OCI-LY7 (cell line): ENCODE data around the gene SLC10A7. TPM values are rescaled to one million over a fixed set of nuclear protein-coding genes. Genes with fewer than 3 reads are reported as not detected.

Experiments used
- BruUV-seq: library from RNA; stranded (reverse); fragments of 400-500 nt; replicated peaks from 2 replicates; lab custom pipeline; 2021; lab: Mats Ljungman, UMichigan
- CTCF ChIA-PET: fragments of 300-600 bp; sonication (Branson Sonifier 250); formaldehyde crosslinking; loops from one replicate; lab custom pipeline; 2022; ENCODE audit warnings: antibody characterized with exemption; ENCODE audit not compliant: unreplicated experiment; lab: Charles Lee
- POLR2A ChIA-PET: fragments of 300-600 bp; sonication (Branson Sonifier 250); formaldehyde crosslinking; loops from one replicate; lab custom pipeline; 2022; ENCODE audit warnings: antibody characterized with exemption; lab: Charles Lee
- DNase-seq: peaks from one replicate; pipeline ENCODE4 v3.0.0-alpha.2; 2015; ENCODE audit warnings: low spot score
- H2AFZ ChIP-seq: fragments of 200-600 bp; sonication (generic), shearing (Covaris generic); 2 replicates; pipeline ENCODE4 v1.6.1; 2014; ENCODE audit warnings: mild to moderate bottlenecking, antibody characterized with exemption, low read length, moderate library complexity
- H3K27ac ChIP-seq: fragments of 200-600 bp; sonication (generic); 2 replicates; pipeline ENCODE4 v1.5.1; 2014; ENCODE audit warnings: mixed run types, low read depth, mild to moderate bottlenecking, moderate library complexity, low read length, inconsistent platforms; ENCODE audit not compliant: poor library complexity, severe bottlenecking
- H3K36me3 ChIP-seq: fragments of 200-600 bp; sonication (generic); 2 replicates; pipeline ENCODE4 v1.6.1; 2014; ENCODE audit warnings: mild to moderate bottlenecking, antibody characterized with exemption, low read length, moderate library complexity, mixed read lengths; ENCODE audit not compliant: insufficient read depth
- H3K4me1 ChIP-seq: fragments of 200-600 bp; sonication (generic); 2 replicates; pipeline ENCODE4 v1.5.1; 2014; ENCODE audit warnings: mild to moderate bottlenecking, low read length; ENCODE audit not compliant: insufficient read depth, poor library complexity, severe bottlenecking
- H3K4me2 ChIP-seq: fragments of 200-600 bp; sonication (generic); 2 replicates; pipeline ENCODE4 v1.6.1; 2014; ENCODE audit warnings: mild to moderate bottlenecking, low read length
- H3K4me3 ChIP-seq: fragments of 200-600 bp; sonication (generic); 2 replicates; pipeline ENCODE4 v1.5.1; 2014; ENCODE audit warnings: mild to moderate bottlenecking, low read depth, low read length; ENCODE audit not compliant: poor library complexity, severe bottlenecking
- H3K79me2 ChIP-seq: fragments of 200-600 bp; sonication (generic); 2 replicates; pipeline ENCODE4 v1.6.1; 2016; ENCODE audit warnings: low read depth, mild to moderate bottlenecking, low read length, moderate library complexity, mixed read lengths; ENCODE audit not compliant: insufficient read depth
- H3K9me2 ChIP-seq: fragments of 200-600 bp; sonication (generic); 2 replicates; pipeline ENCODE4 v1.6.1; 2016; ENCODE audit warnings: mild to moderate bottlenecking, low read length, mixed read lengths; ENCODE audit not compliant: insufficient read depth
- H3K9me3 ChIP-seq: fragments of 200-600 bp; sonication (generic); 2 replicates; pipeline ENCODE4 v1.6.1; 2014; ENCODE audit warnings: mild to moderate bottlenecking, mixed run types, low read length, mixed read lengths
- H4K20me1 ChIP-seq: fragments of 200-600 bp; sonication (generic); 2 replicates; pipeline ENCODE4 v1.6.1; 2014; ENCODE audit warnings: mild to moderate bottlenecking, antibody characterized with exemption, low read length, moderate library complexity, mixed read lengths; ENCODE audit not compliant: insufficient read depth
- CTCF ChIP-seq: fragments of 200-600 bp; sonication (generic); conservative IDR thresholded peaks from 2 replicates; pipeline ENCODE4 v1.5.1; 2014; ENCODE audit warnings: mild to moderate bottlenecking, antibody characterized with exemption, low read length, moderate library complexity, mixed read lengths
- EZH2phosphoT487 ChIP-seq: fragments of 200-600 bp; sonication (generic); IDR thresholded peaks from 2 replicates; pipeline ENCODE4 v1.6.1; 2018; ENCODE audit warnings: low read depth, borderline replicate concordance, mild to moderate bottlenecking, mixed run types, antibody characterized with exemption, low read length, moderate library complexity, mixed read lengths
- intact Hi-C: fragments of 100-400 bp; cut with micrococcal nuclease; formaldehyde crosslinking; loops from one replicate; pipeline ENCODE4 v1.10.0; 2022; ENCODE audit not compliant: unreplicated experiment
- total RNA-seq, 2 experiments: library from RNA; depleted of rRNA in 1 of 2; stranded (reverse); fragments of >200 nt in 1 of 2; shearing (Covaris generic) in 1 of 2; gene quantifications; 2 replicates each; pipeline ENCODE4 v1.2.3, GENCODE V29; 2014 to 2022

The SLC10A7 gene
- total RNA-seq, 2 experiments from 2014 or later, result 16.8 to 18.9 TPM

- H3K9me2 ChIP-seq, result no peaks in the 10 kb centered on the region
- H3K27ac ChIP-seq, result no peak overlapping the region
- BruUV-seq, result no TSS peak
- POLR2A ChIA-PET, result no interaction called here
- H3K4me1 ChIP-seq, result no peaks in the 10 kb centered on the region
- TF ChIP-seq EZH2phosphoT487 (no peak), CTCF (no peak)
- DNase-seq, result no peak
- no peaks in the 10 kb centered on the region for H3K79me2 ChIP-seq
- no peaks in the 10 kb centered on the region for H3K36me3 ChIP-seq
- CTCF ChIA-PET, result no interaction called here
- intact Hi-C loops, result no loop called here
- no peaks in the 10 kb centered on the region for H4K20me1 ChIP-seq
- H2AFZ ChIP-seq, result no peak overlapping the region
- H3K4me2 ChIP-seq, result no peak overlapping the region
- H3K4me3 ChIP-seq, result no peak overlapping the region
- H3K9me3 ChIP-seq, result no peaks in the 10 kb centered on the region
Observed at GRCh38 chr4:146417822-146418221, 103.9 kb downstream of the SLC10A7 start.

- BruUV-seq, result no TSS peak
- H2AFZ ChIP-seq, result no peak overlapping the region
- CTCF ChIA-PET, result no interaction called here
Observed at GRCh38 chr4:146415829-146416228, 105.9 kb downstream of the SLC10A7 start.

More at GRCh38 chr4:146415829-146416228, 105.9 kb downstream of the SLC10A7 start:
- no peaks in the 10 kb centered on the region for H3K9me3 ChIP-seq
- H3K9me2 ChIP-seq, result no peaks in the 10 kb centered on the region
- no peak overlapping the region for H3K4me3 ChIP-seq
- no peaks in the 10 kb centered on the region for H3K79me2 ChIP-seq
- DNase-seq, result no peak
- no peak overlapping the region for H3K4me2 ChIP-seq
- intact Hi-C loops, result no loop called here
- no peaks in the 10 kb centered on the region for H3K36me3 ChIP-seq
- no peaks in the 10 kb centered on the region for H3K4me1 ChIP-seq
- no peaks in the 10 kb centered on the region for H4K20me1 ChIP-seq
- H3K27ac ChIP-seq, result no peak overlapping the region
- POLR2A ChIA-PET, result interaction anchor here (1.6 kb wide), 1 partner anchor 27 kb away, joined by 5 read pairs; no protein-coding TSS in a partner anchor
- TF ChIP-seq EZH2phosphoT487 (no peak), CTCF (no peak)
